Melanocyte of skin (primary cell): ENCODE results near the gene GBP5. TPM values are rescaled to one million over a fixed set of nuclear protein-coding genes. Genes with fewer than 3 reads are reported as not detected.

Experiments used
- total RNA-seq, 2 donors: library from RNA; depleted of rRNA; stranded (reverse); fragments of >200 nt; gene quantifications; 2 replicates each; pipeline ENCODE4 v1.2.3, GENCODE V29; 2012

The GBP5 gene, protein sequence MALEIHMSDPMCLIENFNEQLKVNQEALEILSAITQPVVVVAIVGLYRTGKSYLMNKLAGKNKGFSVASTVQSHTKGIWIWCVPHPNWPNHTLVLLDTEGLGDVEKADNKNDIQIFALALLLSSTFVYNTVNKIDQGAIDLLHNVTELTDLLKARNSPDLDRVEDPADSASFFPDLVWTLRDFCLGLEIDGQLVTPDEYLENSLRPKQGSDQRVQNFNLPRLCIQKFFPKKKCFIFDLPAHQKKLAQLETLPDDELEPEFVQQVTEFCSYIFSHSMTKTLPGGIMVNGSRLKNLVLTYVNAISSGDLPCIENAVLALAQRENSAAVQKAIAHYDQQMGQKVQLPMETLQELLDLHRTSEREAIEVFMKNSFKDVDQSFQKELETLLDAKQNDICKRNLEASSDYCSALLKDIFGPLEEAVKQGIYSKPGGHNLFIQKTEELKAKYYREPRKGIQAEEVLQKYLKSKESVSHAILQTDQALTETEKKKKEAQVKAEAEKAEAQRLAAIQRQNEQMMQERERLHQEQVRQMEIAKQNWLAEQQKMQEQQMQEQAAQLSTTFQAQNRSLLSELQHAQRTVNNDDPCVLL
- total RNA-seq: under 1 TPM; under 0.01 to 0.34 TPM

DNA sequence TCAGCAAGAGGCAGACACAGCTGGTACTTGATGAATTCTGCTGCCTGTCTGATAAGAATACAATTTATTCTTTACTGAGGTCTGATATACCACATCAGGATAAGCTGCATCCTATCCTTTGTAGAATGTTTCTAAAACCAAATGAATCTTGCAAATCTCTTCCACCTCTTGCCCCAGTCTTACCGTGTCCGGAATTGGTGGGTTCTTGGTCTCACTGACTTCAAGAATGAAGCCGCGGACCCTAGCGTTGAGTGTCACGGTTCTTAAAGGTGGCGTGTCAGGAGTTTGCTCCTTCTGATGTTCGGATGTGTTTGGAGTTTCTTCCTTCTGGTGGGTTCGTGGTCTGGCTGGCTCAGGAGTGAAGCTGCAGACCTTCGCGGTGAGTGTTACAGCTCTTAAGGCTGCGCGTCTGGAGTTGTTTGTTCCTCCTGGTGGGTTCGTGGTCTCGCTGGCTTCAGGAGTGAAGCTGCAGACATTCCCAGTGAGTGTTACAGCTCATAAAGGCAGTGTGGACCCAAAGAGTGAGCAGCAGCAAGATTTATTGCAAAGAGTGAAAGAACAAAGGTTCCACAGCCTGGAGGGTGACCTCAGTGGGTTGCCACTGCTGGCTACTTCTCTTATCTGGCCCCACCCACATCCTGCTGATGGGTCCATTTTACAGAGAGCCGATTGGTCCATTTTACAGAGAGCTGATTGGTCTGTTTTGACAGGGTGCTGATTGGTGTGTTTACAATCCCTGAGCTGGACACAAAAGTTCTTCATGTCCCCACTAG is at the start of gene GBP5:
Gene GBP5, minus strand, starts transcription at position 592 of the 773 bp plus-strand sequence. CDS start 3,305 bp downstream, outside the sequence.

Other genes with a start within 250 kb of the GBP5 start
- 10 to 100 TPM; 32.6 to 45.8 TPM for gene GBP3, start 250.0 kb downstream of the GBP5 start, total RNA-seq
- 100 to 1,000 TPM in 1 of 2 donors, 10 to 100 TPM in 1; 80.5 to 102 TPM for gene GBP1, start 207.7 kb downstream of the GBP5 start, total RNA-seq
- gene GBP2, start 146.7 kb downstream of the GBP5 start, total RNA-seq: 10 to 100 TPM; 12.3 to 79.2 TPM
- not detected for gene GBP7, start 96.9 kb downstream of the GBP5 start, total RNA-seq
- gene GBP4, start 73.9 kb downstream of the GBP5 start, total RNA-seq: 1 to 10 TPM; 1.3 to 7.2 TPM
- gene GBP6, start 91.2 kb upstream of the GBP5 start, total RNA-seq: not detected